Endothelial cell of umbilical vein (primary cell): ENCODE data around the gene PIMREG. TPM values are rescaled to one million over a fixed set of nuclear protein-coding genes. Genes with fewer than 3 reads are reported as not detected.

Experiments used
- BruUV-seq: library from RNA; stranded (reverse); fragments of 400-500 nt; replicated peaks from 2 replicates; lab custom pipeline; 2021; lab: Mats Ljungman, UMichigan
- CTCF ChIA-PET: fragments of 300-600, 350-600 bp; sonication (Branson Sonifier 250); formaldehyde crosslinking; loops from one replicate; lab custom pipeline; 2021; ENCODE audit warnings: antibody characterized with exemption, inconsistent platforms; lab: Charles Lee
- POLR2A ChIA-PET: fragments of 300-600, 350-600 bp; sonication (Branson Sonifier 250); formaldehyde crosslinking; loops from one replicate; lab custom pipeline; 2021; ENCODE audit warnings: antibody characterized with exemption, inconsistent platforms; lab: Charles Lee
- DNase-seq: peaks from one replicate; pipeline ENCODE4 v3.0.0-alpha.2; 2011; ENCODE audit warnings: low read depth, low spot score
- FAIRE-seq: peaks from 2 replicates; lab custom pipeline; 2011; peaks lifted over from hg19 to GRCh38; lab: Jason Lieb, UNC
- H2AFZ ChIP-seq: 2 replicates; pipeline ENCODE4 v1.6.0; 2012; ENCODE audit warnings: low read depth, low read length, control low read depth, inconsistent platforms
- H3K27ac ChIP-seq: 2 replicates; pipeline ENCODE4 v1.5.1; 2011; ENCODE audit warnings: low read depth, mild to moderate bottlenecking, control low read depth, low read length, moderate library complexity; ENCODE audit not compliant: insufficient read depth
- H3K27me3 ChIP-seq, 2 experiments: 2 replicates each; pipeline versions ENCODE4 v1.6.0 to v1.6.1; 2011; ENCODE audit warnings: low read length in 2 of 2, mixed read lengths in 1 of 2; ENCODE audit not compliant: control insufficient read depth in 2 of 2, insufficient read depth in 2 of 2
- H3K36me3 ChIP-seq, 2 experiments: 2 replicates in 1 of 2; 3 replicates in 1 of 2; pipeline ENCODE4 v1.5.1; 2011; ENCODE audit warnings: low read length in 2 of 2, mild to moderate bottlenecking in 1 of 2, moderate library complexity in 1 of 2; ENCODE audit not compliant: control insufficient read depth in 2 of 2, insufficient read depth in 2 of 2; ENCODE audit errors: extremely low read depth in 1 of 2
- H3K4me1 ChIP-seq: 3 replicates; pipeline ENCODE4 v1.5.1; 2011; ENCODE audit warnings: mild to moderate bottlenecking, low read length; ENCODE audit not compliant: control insufficient read depth, insufficient read depth; ENCODE audit errors: extremely low read depth
- H3K4me2 ChIP-seq: 2 replicates; pipeline ENCODE4 v1.6.1; 2011; ENCODE audit warnings: low read length, control low read depth, mixed read lengths; ENCODE audit not compliant: insufficient read depth
- H3K4me3 ChIP-seq, 3 experiments: fragments of 200-600 bp in 1 of 3; sonication (generic), shearing (Covaris generic) in 1 of 3; replicated peaks in 1 of 3; 2 replicates each; pipeline ENCODE4 v1.5.1; 2011 to 2016; ENCODE audit warnings: control low read depth in 3 of 3, low read length in 3 of 3, mild to moderate bottlenecking in 2 of 3, inconsistent platforms in 1 of 3, low read depth in 1 of 3, moderate library complexity in 1 of 3; ENCODE audit not compliant: insufficient read depth in 1 of 3
- H3K79me2 ChIP-seq: 2 replicates; pipeline ENCODE4 v1.6.0; 2012; ENCODE audit warnings: low read length, inconsistent platforms; ENCODE audit not compliant: control insufficient read depth, insufficient read depth
- H3K9ac ChIP-seq: replicated peaks from 2 replicates; pipeline ENCODE3; 2011; ENCODE audit warnings: low read length, control low read depth; ENCODE audit not compliant: insufficient read depth; ENCODE audit errors: extremely low read depth
- H3K9me1 ChIP-seq: replicated peaks from 3 replicates; pipeline ENCODE4 v1.6.0; 2011; ENCODE audit warnings: mild to moderate bottlenecking, low read length; ENCODE audit not compliant: control insufficient read depth, insufficient read depth; ENCODE audit errors: extremely low read depth
- H3K9me3 ChIP-seq: replicated peaks from 2 replicates; pipeline ENCODE4 v1.5.1; 2012; ENCODE audit warnings: low read length, inconsistent platforms; ENCODE audit not compliant: control insufficient read depth, insufficient read depth
- H4K20me1 ChIP-seq: replicated peaks from 2 replicates; pipeline ENCODE3; 2011; ENCODE audit warnings: mild to moderate bottlenecking, low read length; ENCODE audit not compliant: control insufficient read depth, insufficient read depth; ENCODE audit errors: extremely low read depth
- EZH2 ChIP-seq: IDR thresholded peaks from 2 replicates; pipeline ENCODE4 v1.6.1; 2012; ENCODE audit warnings: borderline replicate concordance, low read depth, mild to moderate bottlenecking, moderate library complexity, low read length, inconsistent platforms; ENCODE audit not compliant: severe bottlenecking
- FOS ChIP-seq: IDR thresholded peaks from 2 replicates; pipeline ENCODE4 v1.6.1; 2011; ENCODE audit warnings: mild to moderate bottlenecking, low read length, moderate library complexity, borderline replicate concordance; ENCODE audit not compliant: insufficient read depth
- GATA2 ChIP-seq: IDR thresholded peaks from 2 replicates; pipeline ENCODE4 v1.7.0; 2011; ENCODE audit warnings: low read depth, mild to moderate bottlenecking, moderate library complexity, mixed read lengths, low read length; ENCODE audit not compliant: insufficient read length, insufficient read depth
- JUN ChIP-seq: IDR thresholded peaks from 2 replicates; pipeline ENCODE4 v1.6.1; 2011; ENCODE audit warnings: borderline replicate concordance, low read depth; ENCODE audit not compliant: insufficient read length, insufficient read depth
- MAX ChIP-seq: IDR thresholded peaks from 2 replicates; pipeline ENCODE4 v1.6.1; 2011; ENCODE audit not compliant: insufficient read depth, insufficient read length
- MYC ChIP-seq: IDR thresholded peaks from one replicate; pipeline ENCODE4 v1.6.1; 2011; ENCODE audit warnings: mild to moderate bottlenecking, low read depth, low read length
- POLR2A ChIP-seq: IDR thresholded peaks from 2 replicates; pipeline ENCODE4 v1.6.1; 2012; ENCODE audit warnings: low read depth, mild to moderate bottlenecking, control low read depth, low read length
- POLR2AphosphoS5 ChIP-seq: IDR thresholded peaks from 2 replicates; pipeline ENCODE4 v1.6.1; 2012; ENCODE audit warnings: low read depth, mild to moderate bottlenecking, control low read depth, low read length, moderate library complexity; ENCODE audit not compliant: insufficient read depth
- dilution Hi-C: fragments of 300-500 bp; cut with MboI; formaldehyde crosslinking; loops from one replicate; pipeline ENCODE4 v1.15.0; 2019; ENCODE audit warnings: low sequenced_read_pairs; ENCODE audit not compliant: extremely low pct_ligation_motif_present
- intact Hi-C: fragments of 100-400 bp; cut with micrococcal nuclease; formaldehyde crosslinking; loops from one replicate; pipeline ENCODE4 v1.10.0; 2022
- polyA plus RNA-seq, 4 experiments: library from polyadenylated mRNA; depleted of rRNA in 3 of 4; stranded (reverse) in 3 of 4; unstranded in 1 of 4; fragments of >200 nt; gene quantifications; 2 replicates each; pipeline versions ENCODE4 v1.2.1 to v1.2.3, GENCODE V29; 2011 to 2012; ENCODE audit warnings: missing spikeins in 1 of 4
- total RNA-seq: library from RNA; stranded (reverse); gene quantifications from 2 replicates; pipeline ENCODE4 v1.2.3, GENCODE V29; 2021
- TF ChIP-seq, protein P1 (sequence below), 2 donors: IDR thresholded peaks; 1 replicate in 1 of 2; 2 replicates in 1 of 2; pipeline ENCODE4 v1.5.1; 2011; ENCODE audit warnings: low read length in 2 of 2, mild to moderate bottlenecking in 2 of 2, moderate library complexity in 2 of 2, control low read depth in 1 of 2, inconsistent platforms in 1 of 2, low read depth in 1 of 2; ENCODE audit not compliant: insufficient read depth in 1 of 2; ENCODE audit errors: extremely low read depth in 1 of 2

The PIMREG gene
- total and polyA plus RNA-seq, 2 donors (not counting 3 experiments of a cell fraction or from before 2014, with no cell fraction given), result 26.3 to 37.7 TPM

DNA sequence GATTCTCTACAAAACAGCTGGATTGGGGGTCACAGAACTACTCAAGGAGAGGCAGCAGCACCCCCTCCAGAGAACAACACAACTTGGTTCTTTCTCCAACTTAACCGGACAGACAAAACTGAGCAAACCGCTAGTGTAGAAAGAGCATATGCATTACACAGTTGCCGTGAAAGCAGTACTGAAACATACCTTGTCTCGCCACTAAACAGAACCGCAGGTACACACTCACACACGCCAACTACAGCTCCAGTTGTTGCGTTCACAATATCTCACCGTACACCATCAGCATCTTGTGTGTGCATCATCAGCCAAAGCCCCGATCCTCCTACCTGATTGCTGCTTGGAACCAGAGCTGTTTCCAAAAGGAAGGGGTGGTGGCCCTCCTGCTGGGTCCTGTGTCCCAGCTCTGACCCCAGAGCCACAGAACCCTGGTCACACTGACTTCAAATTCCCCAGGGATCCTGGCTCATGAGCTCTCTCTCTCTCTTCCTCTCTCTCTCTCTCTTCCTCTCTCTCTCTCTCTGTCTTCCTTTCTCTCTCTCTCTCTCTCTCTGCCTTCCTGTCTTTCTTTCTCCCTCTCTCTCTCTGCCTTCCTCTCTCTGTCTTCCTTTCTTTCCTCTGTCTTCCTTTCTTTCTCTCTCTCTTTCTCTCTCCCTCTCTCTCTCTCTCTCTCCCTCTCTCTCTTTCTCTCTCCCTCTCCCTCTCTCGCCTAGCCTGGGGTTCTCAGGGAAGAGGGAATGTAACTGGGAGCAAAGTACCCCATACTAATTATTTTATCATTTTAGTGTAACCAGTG, 8.4 kb downstream of the PIMREG start:
- dilution Hi-C loops, result no loop called here
- FAIRE-seq (no peak), DNase-seq (no peak)
- H3K4me2 ChIP-seq, result no peak overlapping the region
- peaks cover 0 to 3% of the 10 kb centered on the region in 2 experiments for H3K27me3 ChIP-seq
- no peaks in the 10 kb centered on the region for H3K9me1 ChIP-seq
- no peaks in the 10 kb centered on the region for H3K9me3 ChIP-seq
- peaks cover 20% of the 10 kb centered on the region for H3K4me1 ChIP-seq
- no peaks in the 10 kb centered on the region for H4K20me1 ChIP-seq
- no peak overlapping the region for H3K4me3 ChIP-seq
- no peak overlapping the region for H2AFZ ChIP-seq
- intact Hi-C loops, result no loop called here
- H3K9ac ChIP-seq, result no peak overlapping the region
- H3K27ac ChIP-seq, result no peak overlapping the region
- H3K79me2 ChIP-seq, result no peaks in the 10 kb centered on the region
- TF ChIP-seq MYC (no peak), POLR2AphosphoS5 (no peak), MAX (no peak), POLR2A (no peak), FOS (no peak), EZH2 (no peak), JUN (no peak), GATA2 (no peak)
- TF ChIP-seq, protein P1, sequence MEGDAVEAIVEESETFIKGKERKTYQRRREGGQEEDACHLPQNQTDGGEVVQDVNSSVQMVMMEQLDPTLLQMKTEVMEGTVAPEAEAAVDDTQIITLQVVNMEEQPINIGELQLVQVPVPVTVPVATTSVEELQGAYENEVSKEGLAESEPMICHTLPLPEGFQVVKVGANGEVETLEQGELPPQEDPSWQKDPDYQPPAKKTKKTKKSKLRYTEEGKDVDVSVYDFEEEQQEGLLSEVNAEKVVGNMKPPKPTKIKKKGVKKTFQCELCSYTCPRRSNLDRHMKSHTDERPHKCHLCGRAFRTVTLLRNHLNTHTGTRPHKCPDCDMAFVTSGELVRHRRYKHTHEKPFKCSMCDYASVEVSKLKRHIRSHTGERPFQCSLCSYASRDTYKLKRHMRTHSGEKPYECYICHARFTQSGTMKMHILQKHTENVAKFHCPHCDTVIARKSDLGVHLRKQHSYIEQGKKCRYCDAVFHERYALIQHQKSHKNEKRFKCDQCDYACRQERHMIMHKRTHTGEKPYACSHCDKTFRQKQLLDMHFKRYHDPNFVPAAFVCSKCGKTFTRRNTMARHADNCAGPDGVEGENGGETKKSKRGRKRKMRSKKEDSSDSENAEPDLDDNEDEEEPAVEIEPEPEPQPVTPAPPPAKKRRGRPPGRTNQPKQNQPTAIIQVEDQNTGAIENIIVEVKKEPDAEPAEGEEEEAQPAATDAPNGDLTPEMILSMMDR (IDR thresholded peaks at IDR 0.05; ENCODE audit: extremely low read depth in 1 of 2, insufficient read depth in 1 of 2, low read depth in 1 of 2, low read length in 2 of 2), result no peak
- CTCF ChIA-PET, result interaction anchor here (1.1 to 2.0 kb wide), 2 partner anchors 16 to 20 kb away, joined by 3 to 10 read pairs; no protein-coding TSS in a partner anchor
- BruUV-seq, result no TSS peak
- POLR2A ChIA-PET, result interaction anchor here (0.6 kb wide), 1 partner anchor 152 kb away, joined by 5 read pairs; no protein-coding TSS in a partner anchor
- no peaks in the 10 kb centered on the region for H3K36me3 ChIP-seq
